Regular cardiac myocyte (primary cell): ENCODE results near the gene EIF2AK2. TPM values are rescaled to one million over a fixed set of nuclear protein-coding genes. Genes with fewer than 3 reads are reported as not detected.

ENCODE experiments used
- total RNA-seq: library from RNA; depleted of rRNA; stranded (reverse); fragments of >200 nt; gene quantifications from 2 replicates; pipeline ENCODE4 v1.2.3, GENCODE V29; 2014

Gene EIF2AK2
- 25.1 and 37.0 TPM in 2 replicates for total RNA-seq

DNA sequence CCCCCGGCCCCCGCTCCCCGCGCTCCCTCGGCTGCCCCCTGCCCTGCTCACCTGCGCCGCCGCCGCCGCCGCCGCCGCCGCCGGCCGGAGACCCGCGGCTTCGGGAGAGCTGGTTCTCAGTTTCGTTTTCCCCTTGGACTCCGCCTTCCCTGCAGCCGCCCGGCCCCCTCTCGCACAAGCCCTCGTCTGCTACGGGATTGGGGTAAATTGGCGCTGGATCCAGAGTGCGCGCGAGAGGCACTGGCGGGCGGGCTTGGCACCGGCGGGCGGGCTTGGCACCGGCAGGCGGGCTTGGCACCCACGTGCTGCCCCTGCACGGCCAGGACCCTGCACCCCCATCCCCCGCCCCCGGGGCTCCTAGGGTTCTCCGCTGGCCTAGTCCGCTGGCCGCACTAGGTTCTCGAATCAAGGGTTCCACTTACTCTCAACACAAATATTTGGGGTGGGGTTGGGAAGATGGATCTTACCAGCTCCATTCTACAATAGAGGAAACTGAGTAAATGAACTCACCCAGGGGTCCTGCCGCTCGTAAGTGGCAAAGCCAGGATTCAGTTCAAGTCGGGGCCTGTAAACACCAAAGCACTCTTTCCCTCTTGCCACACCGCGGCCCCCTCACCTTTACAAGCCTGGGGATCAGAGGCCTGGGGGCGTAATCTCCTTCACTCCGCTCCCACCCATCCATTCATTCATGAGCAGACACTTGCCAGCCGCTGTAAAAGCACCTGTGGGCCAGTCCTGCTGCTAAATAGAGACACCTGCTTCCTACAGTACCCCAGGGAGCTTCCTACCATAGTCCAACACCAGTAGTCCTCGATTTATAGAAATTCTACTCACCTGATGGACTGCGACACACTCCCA, at the start of gene EIF2AK2:
Gene EIF2AK2, minus strand, starts transcription at position 124 of the 858 bp plus-strand sequence. CDS start 9,174 bp downstream, outside the sequence.

DNA sequence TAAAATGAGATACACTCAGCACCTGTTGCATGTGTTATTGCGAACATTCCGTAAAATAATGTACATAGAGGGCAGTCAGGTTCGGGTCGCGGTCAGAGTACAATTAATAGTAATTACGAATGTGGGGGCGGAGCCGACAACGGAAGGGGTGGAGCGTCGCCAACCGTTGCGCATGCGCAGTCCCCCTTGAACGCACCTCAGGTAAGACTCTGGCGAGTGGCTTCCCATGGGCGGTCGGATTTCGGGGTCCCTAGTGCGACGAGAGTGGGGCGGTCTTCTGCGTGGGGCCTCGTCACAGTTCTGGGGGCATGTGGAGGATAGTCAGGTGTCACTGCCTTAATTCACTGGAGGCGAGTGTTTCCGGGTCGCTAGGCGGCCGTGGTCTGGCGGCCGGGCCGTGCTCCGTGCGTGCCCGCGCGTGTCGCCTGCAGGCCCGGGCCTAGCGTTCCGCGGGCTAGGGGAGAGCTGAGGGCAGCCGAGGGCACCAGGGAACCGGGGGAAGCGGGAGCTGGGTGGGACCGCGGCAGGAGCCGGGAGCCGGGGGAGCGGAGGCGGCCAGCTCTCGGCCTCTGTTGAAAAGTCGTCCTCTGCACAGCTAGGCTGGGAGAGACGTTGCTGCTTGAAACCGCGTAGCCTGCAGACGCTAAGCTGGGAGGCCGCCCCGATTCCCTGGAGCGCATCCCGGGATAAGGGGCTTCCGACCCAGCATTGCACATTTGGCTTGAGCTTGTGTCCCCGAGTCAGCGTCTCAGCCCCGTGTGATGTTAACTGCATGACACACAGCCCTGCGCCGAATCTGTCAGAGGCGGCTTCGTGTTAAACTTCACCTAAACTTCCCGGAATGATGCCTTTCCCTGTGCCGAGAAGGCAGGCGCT, 39.8 kb upstream of the EIF2AK2 start, which contains the start of gene CEBPZOS:
Gene CEBPZOS, plus strand, starts transcription at position 177 of the 876 bp plus-strand sequence. CDS start 3,209 bp downstream, outside the sequence.

DNA sequence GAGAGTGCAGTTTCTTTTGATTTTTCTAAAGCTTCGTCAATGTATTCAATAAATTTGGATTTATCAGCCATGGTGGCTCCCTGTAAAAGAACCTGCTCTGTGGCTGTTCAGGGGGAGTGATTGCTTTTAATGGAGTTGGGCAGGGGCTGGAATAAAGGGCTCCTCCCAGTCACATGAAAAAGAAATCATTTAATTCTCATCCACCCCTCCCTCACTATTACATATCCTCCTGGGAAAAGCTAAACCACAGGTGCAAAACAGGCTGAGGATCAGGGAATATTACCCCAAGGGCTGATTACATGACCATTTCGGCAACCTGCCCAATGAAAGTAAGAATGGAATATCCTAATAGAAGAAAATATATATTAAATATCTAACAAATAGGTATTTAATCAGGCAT, 31.8 kb upstream of the EIF2AK2 start, which contains the start of gene SULT6B1:
Gene SULT6B1, minus strand, starts transcription at position 101 of the 400 bp plus-strand sequence. Its CDS starts 30 bp downstream, at position 71.

DNA sequence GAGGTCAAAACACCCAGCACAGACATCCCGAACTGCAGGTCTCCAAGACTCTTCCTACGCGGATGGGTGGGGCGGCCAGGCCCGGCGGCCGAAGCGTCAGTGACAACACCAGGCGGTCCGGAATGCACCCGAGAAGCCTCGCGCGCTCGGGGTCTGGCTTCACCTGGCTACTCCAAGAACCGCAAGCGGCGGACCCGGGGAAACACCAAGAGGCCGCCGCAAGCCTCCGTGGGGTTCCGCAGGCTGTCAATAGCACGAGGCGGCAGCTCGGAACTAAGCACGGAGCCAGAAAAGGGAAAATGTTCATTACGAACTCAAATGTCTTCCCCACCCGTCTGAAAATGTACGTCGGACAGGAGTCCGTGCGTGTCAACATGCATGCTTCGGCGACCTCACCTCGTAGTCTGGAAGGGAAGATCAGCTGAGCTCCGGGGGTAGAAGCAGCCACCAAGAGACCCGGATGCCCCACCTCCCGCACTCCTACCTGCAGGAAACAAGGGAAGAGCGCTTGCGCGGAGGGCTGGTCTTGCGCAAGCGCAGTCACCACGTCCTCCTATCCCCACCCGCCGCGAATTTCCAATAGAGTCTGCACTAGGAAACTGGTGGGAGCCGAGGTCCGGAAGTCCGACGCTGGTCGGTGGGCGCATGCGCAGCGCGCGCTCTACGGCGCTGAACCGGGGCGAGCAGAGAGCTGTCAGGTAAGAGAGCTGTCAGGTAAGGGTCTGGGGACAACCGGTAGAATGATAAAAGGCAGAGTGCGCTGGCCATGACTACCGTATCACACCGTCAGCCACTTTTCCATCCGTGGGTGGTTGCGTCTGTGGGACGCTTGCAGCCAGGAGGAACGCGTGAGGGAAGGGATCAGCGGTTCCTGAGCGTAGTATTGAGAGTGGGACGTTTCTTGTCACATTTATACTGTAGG, 72.6 kb downstream of the EIF2AK2 start, which contains the start of the genes GPATCH11 and HEATR5B:
Gene GPATCH11, plus strand, starts transcription at position 646 of the 922 bp plus-strand sequence. CDS start 3,864 bp downstream, outside the sequence.
Gene HEATR5B, minus strand, starts transcription at position 500 of the 922 bp plus-strand sequence. CDS start 958 bp downstream, outside the sequence.

Other genes starting within 250 kb of the EIF2AK2 start
- 14.1 and 14.4 TPM in 2 replicates for gene STRN, start 190.4 kb downstream of the EIF2AK2 start, total RNA-seq
- gene HEATR5B, start 72.6 kb downstream of the EIF2AK2 start, total RNA-seq = 19.9 and 27.9 TPM in 2 replicates
- gene GPATCH11, start 72.5 kb downstream of the EIF2AK2 start, total RNA-seq = 7.0 and 10.9 TPM in 2 replicates
- gene SULT6B1, start 31.7 kb upstream of the EIF2AK2 start, total RNA-seq = not detected in 2 replicates
- gene CEBPZOS, start 39.5 kb upstream of the EIF2AK2 start, total RNA-seq = 13.0 and 13.8 TPM in 2 replicates
- 58.3 and 83.4 TPM in 2 replicates for gene CEBPZ, start 74.6 kb upstream of the EIF2AK2 start, total RNA-seq
- gene NDUFAF7, start 74.7 kb upstream of the EIF2AK2 start, total RNA-seq = 12.3 and 18.6 TPM in 2 replicates
- gene PRKD3, start 167.9 kb upstream of the EIF2AK2 start, total RNA-seq = 53.7 and 58.1 TPM in 2 replicates
- 3.8 and 35.0 TPM in 2 replicates for gene QPCT, start 187.7 kb upstream of the EIF2AK2 start, total RNA-seq